H4 (cell line): ENCODE results near the gene PGAP2. TPM values are rescaled to one million over a fixed set of nuclear protein-coding genes. Genes with fewer than 3 reads are reported as not detected.

ENCODE experiments used
- DNase-seq: peaks from one replicate; pipeline ENCODE4 v3.0.0-alpha.2; 2015; ENCODE audit warnings: low spot score
- total RNA-seq: library from RNA; depleted of rRNA; stranded (reverse); fragments of >200 nt; shearing (Covaris generic); gene quantifications from 2 replicates; pipeline ENCODE4 v1.2.3, GENCODE V29; 2014

Gene PGAP2
- total RNA-seq, 1 experiment from 2014 or later: 14.0 TPM

GRCh38 chr11:3831378-3832239, 23.2 kb downstream of the PGAP2 start:
- DNase-seq: no peak

DNA sequence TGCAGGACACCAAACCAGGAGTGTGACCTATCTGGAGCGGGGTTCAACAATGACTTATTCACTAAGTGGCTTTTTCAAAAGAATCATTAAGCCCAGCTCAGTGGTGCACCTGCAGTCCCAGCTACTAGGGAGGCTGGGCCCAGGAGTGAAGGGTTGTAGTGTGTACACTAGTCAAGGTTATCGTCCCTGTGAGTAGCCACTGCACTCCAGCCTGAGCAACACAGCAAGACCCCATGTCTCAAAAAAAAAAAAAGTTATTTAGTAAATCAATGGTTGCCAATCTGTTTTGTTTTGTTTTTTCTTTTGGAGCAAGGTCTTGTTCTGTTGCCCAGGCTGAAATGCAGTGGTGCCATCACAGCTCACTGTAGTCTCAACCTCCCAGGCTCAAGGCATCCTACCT, 24.5 kb downstream of the PGAP2 start:
- no peak for DNase-seq

DNA sequence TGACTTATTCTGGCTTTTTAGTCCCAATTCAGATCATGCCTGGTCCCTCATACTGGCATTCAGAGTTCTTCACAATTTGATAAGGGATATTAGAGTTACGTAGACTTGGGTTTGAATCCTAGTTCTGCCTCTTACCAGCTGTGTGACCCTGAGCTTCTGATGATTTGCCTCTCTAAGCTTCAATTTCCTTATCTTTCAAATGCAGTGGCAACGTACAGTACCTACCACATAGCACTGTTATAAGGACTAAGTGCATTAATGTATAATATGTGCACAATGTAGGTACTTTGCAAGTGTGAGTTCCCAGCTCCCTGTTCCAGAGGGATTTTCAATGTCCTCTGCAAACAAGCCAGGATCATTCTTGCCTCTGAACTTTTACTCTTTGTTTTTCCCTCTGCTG, 25.1 kb downstream of the PGAP2 start:
- no peak for DNase-seq

- DNase-seq: no peak
These were observed 25.9 kb downstream of the PGAP2 start for GRCh38 chr11:3834349-3834663.

GRCh38 chr11:3834664-3835461, 26.5 kb downstream of the PGAP2 start:
- no peak for DNase-seq

DNA sequence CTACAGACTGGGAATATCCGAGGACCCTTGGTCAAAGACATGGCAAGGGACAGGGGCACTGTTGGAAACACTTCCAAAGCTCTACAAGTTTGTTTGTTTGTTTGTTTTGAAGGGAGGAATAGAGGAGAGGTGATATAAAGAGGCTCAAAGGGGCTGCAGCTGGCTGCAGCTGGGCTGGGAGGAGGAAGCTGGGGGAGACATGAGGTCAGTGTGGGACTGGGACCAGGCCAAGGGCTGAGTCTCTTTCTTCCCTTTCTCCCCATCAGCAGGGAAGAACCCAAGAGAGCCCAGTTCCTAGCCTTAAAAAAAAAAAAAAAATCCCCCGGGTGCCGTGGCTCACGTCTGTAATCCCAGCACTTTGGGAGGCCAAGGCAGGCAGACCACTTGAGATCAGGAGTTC, 27.4 kb downstream of the PGAP2 start:
- no peak for DNase-seq

DNA sequence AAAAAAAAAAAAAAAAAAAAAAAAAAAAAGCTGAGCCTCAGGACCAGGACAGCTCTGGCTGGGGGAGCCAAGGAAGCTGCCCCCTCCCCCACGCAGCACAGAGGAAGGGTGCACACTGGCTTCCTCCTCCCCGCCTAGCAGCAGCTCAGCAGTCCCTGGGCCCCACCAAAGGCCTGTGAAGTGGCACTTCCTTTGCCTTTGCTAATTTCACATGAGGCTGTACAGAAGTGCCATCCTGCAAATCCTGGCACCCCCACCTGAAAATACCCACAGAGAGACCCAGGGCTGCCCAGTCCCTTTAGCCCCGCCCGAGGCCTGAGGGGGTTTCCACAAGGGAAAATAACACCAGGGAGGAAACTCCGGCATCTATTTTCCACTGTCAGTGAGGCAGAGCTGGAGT, 28.5 kb downstream of the PGAP2 start:
- no peak for DNase-seq

GRCh38 chr11:3837793-3838192, 29.4 kb downstream of the PGAP2 start:
- no peak for DNase-seq

GRCh38 chr11:3838504-3838903, 30.1 kb downstream of the PGAP2 start:
- DNase-seq: no peak

DNA sequence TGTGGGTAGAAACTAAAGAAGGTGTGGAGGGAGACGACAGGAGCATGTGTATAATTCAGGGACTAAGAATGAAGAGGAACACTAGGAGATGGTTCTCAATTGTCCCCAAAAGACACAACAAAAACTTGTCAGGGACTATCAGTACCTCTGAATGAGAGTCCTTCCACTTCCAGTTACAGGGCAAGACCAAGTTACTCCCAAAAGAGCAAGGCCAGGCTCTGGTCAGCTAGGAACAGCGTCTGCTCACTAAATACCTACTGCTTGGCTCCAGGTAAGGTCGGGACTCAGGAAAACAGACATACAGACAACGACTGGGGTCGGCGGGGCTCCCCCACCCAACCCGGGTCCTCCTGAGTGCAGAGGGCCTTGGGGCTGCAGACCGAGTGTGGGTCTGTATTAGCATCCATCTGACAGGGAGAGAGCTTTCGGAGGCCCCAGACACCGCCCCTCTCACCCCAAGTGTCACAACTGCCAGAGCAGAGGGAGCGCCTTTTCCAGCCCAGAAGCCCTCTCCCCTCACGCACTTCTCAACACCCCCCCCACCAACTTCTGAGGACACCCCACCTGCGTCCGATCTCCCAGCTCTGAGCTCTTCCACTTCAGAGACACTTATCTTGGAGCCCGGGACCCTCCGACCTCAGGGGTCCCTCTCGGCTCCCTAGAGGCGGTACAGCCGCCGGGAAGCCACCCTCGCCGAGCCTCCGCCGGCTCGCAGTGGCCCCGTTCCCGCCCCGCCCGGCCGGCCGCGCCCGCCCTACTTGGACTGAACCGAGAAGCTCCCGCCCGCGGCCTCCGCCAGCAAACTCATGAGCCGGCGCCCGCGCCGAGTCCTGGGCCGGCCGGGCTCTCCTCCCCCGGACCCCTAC, 31.9 kb downstream of the PGAP2 start:
- DNase-seq: no peak

DNA sequence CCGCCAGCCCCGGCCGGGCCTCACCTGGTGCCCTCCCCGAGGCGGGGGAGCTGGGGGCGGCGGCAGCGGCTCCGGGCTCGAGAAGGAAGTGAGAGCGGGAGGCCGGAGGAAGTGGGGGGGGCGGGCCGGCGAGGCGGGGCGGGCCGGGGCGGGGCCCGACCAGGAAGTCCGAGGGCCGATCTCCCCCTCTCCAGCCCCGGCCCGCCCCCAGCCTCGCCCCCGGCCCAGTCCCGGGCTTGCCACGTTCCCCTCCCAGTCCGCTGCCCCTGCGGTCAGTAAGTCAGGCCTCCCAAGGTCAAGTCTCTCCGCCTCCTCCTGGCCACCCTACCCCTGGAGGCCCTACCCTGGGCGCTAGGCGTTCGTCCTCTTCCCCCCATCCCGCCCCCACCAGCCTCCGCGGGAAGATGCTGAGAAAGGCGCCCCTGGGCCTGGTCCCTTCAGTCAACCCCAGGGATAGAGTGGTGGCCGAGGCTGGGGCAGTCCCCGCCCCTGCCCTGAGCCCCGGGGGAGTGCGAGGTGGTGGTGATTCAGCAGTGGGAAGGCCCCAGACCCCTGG, 32.6 kb downstream of the PGAP2 start, which contains the start of gene RHOG:
RHOG (minus strand) TSS at position 90 of the 556 bp plus-strand sequence. CDS start 12,821 bp downstream, outside the sequence.
- peak; percentile 77 for DNase-seq

- peak; percentile 82 for DNase-seq
These were observed 33.3 kb downstream of the PGAP2 start for GRCh38 chr11:3841426-3842350.

GRCh38 chr11:3843326-3843725, 35.0 kb downstream of the PGAP2 start:
- no peak for DNase-seq

DNA sequence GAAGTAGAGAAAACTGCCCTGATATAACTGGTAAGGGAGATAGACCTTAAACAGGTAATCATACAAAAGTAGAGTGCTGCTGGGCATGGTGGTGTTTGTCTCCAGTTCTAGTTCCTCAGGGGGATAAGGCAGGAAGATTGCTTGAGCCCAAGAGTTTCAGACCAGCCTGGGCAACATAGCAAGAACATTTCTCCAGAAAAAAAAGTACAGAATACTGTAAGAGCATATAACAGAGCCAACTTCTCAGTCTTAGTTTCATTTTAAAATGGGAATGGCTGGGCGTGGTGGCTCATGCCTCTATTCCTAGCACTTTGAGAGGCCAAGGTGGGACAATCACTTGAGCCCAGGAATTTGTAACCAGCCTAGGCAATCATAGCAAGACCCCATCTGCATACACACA, 36.9 kb downstream of the PGAP2 start:
- no peak for DNase-seq

DNA sequence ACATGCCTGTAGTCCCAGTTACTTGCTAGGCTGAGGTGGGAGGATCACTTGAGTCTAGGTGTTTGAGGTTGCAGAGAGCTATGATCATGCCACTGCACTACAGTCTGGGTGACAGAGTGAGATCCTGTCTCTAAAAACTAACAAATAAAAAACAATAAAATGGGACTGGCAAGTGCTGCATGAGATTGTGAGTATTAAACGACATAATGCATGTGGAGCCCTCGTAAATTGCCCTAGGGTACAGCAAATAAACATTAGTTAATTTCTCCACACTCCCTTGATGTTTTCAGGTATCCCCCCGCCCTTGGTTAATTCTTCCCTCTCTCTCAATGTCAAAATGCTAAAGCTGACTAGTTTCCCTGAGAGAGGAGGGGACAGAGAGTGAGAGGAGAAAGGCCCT, 37.3 kb downstream of the PGAP2 start:
- DNase-seq: no peak

GRCh38 chr11:3849297-3849874, 41.0 kb downstream of the PGAP2 start:
- DNase-seq: peak; percentile 27

GRCh38 chr11:3853545-3853842, 45.1 kb downstream of the PGAP2 start:
- DNase-seq: no peak

DNA sequence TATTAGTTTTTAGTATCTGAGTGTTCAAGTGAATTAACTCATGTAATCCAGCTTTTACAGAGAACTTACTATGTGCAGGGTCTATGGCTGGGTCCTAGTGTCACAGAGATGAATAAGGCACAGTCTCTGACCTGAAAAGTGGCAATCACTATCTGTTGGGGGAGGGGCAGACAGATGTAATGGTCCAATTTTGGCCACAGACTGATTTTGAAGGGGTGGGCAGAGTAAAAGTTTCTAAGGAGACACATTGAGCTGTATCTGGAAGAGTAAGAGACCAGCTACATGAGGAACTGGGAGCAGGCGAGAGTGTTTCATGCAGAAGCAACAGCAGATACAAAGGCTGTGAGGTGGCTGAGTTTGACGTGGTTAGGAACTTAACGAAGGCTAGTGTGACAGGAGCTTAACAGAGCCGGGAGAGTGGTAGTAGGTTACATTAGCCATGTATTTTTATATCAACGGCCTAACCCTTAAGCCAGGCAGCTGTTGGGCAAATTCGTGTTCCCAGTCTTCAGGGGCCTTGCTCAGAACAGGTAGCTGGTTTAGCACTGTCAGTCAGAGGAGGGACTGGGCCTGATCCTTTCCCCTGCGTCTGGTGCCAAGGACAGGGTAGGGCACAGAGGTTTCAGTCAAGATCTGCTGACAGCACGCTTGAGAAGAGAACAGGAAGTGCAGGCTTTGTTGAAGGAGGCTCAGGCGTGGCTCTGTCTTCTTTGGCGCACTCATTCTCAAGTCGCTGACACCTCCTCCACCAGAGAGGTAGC, 45.7 kb downstream of the PGAP2 start:
- DNase-seq: no peak

- no peak for DNase-seq
These were observed 46.3 kb downstream of the PGAP2 start for GRCh38 chr11:3854660-3854976.
